Lower leg skin (tissue), 4 donors: ENCODE data around the gene ARHGAP24. TPM values are rescaled to one million over a fixed set of nuclear protein-coding genes. Genes with fewer than 3 reads are reported as not detected.
"Not testable (repeated sequence)": the region's sequence is repeated elsewhere in the genome, so short reads cannot be mapped to it uniquely, and the experiment has no call there.

Experiments used
- DNase-seq, 2 donors: peaks; one replicate each; pipeline ENCODE4 v3.0.0-alpha.2; 2019; ENCODE audit warnings: low spot score in 2 of 2
- H3K4me3 ChIP-seq: fragments of 200-600 bp; sonication (generic); 2 replicates; pipeline ENCODE4 v1.5.1; 2017; ENCODE audit warnings: mild to moderate bottlenecking, low read depth; ENCODE audit not compliant: poor library complexity, severe bottlenecking
- POLR2A ChIP-seq, 2 donors: fragments of 450-650 bp; IDR thresholded peaks; one replicate each; pipeline ENCODE4 v1.6.1; 2016 to 2017; ENCODE audit warnings: antibody characterized with exemption in 2 of 2, mild to moderate bottlenecking in 1 of 2, moderate library complexity in 1 of 2
- WGBS, 2 donors: methylation state at CpG; one replicate each; pipeline ENCODE4 v1.1.5; 2018; 5-methylcytosine and 5-hydroxymethylcytosine counted together
- intact Hi-C: fragments of 100-400 bp; cut with DNase I; formaldehyde crosslinking; loops from one replicate; pipeline ENCODE4 v1.15.0; 2023; ENCODE audit warnings: low total_unique reads
- total RNA-seq, 4 donors: library from RNA; depleted of rRNA; stranded (reverse); fragments of >200 nt; gene quantifications; one replicate each; pipeline ENCODE4 v1.1.0, GENCODE V29; 2016
- TF ChIP-seq, protein P1 (sequence below), 3 donors: fragments of 450-650 bp; IDR thresholded peaks; one replicate each; pipeline ENCODE4 v1.5.1; 2016; ENCODE audit warnings: antibody characterized with exemption in 3 of 3, mild to moderate bottlenecking in 3 of 3, moderate library complexity in 2 of 3

The ARHGAP24 gene
- total RNA-seq, 4 donors from 2014 or later: 13.1 to 58.4 (median 24.0) TPM

DNA sequence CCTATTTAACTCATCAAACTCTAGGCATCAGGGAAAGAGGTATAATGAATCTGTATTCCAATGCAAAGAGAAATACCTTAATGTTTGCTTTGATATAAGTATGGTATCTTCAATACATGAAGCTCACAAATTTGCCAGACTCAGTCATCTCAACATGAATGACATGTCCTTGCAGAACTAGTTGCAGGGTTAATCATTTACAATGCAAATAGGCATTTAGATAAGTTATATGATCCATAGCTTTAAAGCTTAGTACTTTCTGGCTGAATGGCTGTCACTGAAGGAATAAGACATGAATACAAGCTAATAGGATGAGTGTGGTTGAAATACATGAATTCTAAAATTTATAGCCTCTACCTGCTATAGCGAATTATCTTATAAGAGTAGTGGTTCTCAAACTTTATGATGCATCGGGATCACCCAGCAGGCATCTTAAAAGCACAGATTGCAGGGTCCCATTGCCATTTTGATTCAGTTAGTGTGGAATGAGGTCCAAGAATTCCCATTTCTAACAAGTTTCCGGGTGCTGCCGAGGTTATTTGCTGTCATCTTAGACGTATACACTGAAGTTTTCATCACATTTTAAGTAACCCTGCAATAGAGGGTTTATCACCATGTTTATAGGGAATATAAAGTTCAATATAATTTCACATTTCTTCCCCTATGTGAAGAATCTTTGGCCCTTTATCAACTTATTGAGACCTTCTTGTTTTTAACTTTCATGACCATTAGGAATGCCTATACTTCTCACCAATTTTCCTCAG, 439.2 kb downstream of the ARHGAP24 start:
- DNase-seq: no peak
- WGBS, 2 donors: 94 to 97% methylated on average over 5 of the region's 5 CpGs
- H3K4me3 ChIP-seq: no peak overlapping the region
- TF ChIP-seq, protein P1, sequence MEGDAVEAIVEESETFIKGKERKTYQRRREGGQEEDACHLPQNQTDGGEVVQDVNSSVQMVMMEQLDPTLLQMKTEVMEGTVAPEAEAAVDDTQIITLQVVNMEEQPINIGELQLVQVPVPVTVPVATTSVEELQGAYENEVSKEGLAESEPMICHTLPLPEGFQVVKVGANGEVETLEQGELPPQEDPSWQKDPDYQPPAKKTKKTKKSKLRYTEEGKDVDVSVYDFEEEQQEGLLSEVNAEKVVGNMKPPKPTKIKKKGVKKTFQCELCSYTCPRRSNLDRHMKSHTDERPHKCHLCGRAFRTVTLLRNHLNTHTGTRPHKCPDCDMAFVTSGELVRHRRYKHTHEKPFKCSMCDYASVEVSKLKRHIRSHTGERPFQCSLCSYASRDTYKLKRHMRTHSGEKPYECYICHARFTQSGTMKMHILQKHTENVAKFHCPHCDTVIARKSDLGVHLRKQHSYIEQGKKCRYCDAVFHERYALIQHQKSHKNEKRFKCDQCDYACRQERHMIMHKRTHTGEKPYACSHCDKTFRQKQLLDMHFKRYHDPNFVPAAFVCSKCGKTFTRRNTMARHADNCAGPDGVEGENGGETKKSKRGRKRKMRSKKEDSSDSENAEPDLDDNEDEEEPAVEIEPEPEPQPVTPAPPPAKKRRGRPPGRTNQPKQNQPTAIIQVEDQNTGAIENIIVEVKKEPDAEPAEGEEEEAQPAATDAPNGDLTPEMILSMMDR (IDR thresholded peaks at IDR 0.05): no peak
- no peak for TF ChIP-seq POLR2A (IDR thresholded peaks at IDR 0.05)
- intact Hi-C loops: no loop called here

DNA sequence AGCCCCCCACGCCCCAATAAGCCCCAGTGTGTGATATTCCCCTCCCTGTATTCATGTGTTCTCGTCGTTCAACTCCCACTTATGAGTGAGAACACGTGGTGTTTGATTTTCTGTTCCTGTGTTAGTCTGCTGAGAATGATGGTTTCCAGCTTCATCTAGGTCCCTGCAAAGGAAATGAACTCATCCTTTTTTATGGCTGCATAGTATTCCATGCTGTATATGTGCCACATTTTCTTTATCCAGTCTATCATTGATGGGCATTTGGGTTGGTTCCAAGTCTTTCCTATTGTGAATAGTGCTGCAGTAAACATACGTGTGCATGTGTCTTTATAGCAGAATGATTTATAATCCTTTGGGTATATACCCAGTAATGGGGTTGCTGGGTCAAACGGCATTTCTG, 440.6 kb downstream of the ARHGAP24 start:
- intact Hi-C loops, DNase-seq, H3K4me3 ChIP-seq: not testable (repeated sequence)
- 72 to 81% methylated on average over 6 of the region's 6 CpGs for WGBS, 2 donors

DNA sequence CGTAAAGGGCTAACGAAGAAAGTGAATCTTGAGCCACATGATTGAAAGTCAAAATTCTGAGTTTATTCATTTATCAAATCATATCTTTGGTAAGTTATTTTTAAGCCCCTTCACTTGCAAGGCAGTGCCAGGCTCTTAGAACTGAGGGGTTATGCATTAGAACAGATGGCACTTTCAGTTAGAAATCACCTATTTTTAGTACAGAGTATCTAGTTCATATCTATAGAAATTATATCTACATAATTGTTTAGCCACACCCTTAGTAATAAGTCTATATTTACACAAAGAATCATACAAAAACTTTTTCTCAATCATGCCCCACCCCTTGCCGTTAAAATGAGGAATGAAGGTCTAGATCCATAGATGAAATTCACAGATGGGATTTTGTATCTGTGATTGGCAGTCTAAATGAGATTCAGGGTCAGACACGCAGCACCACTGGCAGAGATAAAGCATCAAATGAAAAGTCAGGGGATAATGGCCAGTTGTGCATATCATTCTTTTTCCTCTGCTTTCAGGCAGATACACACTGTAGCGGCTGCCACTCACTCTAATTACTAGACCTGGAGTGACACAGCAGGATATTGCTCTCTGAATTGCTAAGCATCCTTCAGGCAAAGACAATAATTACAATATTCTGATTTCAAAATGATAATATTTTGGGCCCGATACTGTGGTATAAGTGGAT, 444.4 kb downstream of the ARHGAP24 start:
- 92 to 96% methylated on average over 6 of the region's 6 CpGs for WGBS, 2 donors
- H3K4me3 ChIP-seq: no peak overlapping the region
- TF ChIP-seq, protein P1 (IDR thresholded peaks at IDR 0.05): no peak
- TF ChIP-seq POLR2A (IDR thresholded peaks at IDR 0.05): no peak
- DNase-seq: no peak
- intact Hi-C loops: no loop called here

DNA sequence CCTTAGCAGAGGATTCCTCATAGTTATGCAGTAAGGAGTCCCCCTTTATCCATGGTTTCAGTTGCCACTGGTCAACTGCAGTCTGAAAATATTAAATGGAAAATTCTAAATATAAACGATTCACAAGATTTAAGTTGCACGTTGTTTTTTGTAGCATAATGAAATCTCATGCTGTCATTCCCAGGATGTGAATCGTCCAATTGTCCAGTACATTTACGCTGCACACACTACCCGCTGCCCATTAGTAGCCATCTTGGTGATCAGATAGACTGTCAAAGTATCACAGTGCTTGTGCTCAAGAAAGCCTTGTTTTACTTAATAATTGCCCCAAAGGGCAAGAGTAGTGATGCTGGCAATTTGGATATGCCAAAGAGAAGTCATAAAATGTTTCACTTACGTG, 450.1 kb downstream of the ARHGAP24 start:
- TF ChIP-seq, protein P1 (IDR thresholded peaks at IDR 0.05): no peak
- TF ChIP-seq POLR2A (IDR thresholded peaks at IDR 0.05): no peak
- 73 to 94% methylated on average over 6 of the region's 6 CpGs for WGBS, 2 donors

DNA sequence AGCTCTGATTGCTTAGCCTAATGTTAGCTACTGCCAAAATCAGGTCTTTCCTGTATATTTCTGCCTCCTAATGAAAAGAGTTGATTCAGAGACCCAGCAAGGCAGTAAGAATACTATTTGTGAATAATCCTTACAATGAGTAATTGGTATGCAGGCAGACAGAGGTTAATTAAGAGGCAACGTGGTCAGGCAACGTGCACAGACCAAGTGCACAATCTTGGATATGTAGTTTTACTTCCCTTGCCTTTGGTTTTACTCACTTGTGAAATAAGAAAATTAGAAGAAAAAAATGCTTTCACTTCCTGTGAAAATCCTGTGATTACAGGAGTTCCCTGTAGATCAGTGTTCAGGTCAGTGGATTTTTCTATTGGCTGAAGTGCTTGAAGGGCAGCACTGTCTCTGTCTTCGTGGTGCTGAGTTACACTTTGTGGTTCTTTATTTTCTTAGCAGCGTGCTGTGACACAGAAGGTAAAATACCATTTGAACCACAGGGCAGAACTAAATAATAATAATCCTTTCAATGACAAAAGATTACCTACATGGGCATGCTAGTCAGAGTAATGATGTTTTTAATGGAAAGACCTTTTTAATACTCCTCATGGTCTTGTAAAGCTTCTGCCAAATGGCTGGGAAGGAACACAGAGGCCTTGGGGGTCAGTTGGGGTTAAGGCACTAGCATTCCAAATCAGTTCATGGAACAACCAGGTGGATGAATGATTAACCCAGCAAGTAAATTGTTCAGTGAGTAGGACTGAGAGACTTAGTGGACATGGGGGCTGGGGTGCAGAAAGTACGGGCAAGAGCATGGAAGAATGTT, 454.0 kb downstream of the ARHGAP24 start:
- DNase-seq: no peak
- no peak overlapping the region for H3K4me3 ChIP-seq
- intact Hi-C loops: no loop called here
- TF ChIP-seq POLR2A (IDR thresholded peaks at IDR 0.05): no peak
- WGBS, 2 donors: 75 to 76% methylated on average over 5 of the region's 5 CpGs

More for the DNA sequence above, 450.1 kb downstream of the ARHGAP24 start:
- DNase-seq: no peak
- intact Hi-C loops: no loop called here
- no peak overlapping the region for H3K4me3 ChIP-seq

DNA sequence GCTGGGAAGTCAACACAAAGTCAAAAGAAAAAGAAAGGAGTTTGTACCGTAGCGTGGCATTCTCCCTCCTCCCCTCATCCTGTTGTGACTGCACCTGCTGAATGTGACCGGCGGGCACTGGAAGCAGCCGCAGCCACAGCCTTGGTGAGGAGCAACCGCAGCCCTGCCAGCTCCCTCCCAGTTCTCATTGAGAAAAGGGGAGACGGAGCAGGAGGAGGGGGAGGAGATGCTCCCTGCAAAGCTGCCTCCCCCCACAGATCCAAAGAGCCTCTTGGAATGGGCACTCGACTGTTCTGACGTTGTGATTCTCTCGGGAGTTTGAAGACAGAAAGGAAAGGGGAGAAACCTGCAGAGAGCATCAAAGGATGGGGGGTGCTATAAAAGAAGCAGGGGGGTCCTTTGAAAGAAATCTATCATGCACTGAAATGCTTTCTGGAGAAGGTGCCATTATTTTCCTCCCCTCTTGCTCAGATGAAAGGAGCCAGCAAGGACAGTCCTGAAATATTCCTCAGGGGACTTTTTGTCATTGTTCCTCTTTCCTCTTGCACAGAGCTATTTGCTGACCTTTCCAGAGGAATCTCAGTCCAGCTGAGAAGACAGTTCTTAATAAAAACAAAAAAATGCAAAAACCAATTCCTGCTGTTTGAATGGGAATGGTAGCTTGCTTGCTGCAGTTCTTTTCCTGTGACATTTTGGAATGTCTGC, 455.2 kb downstream of the ARHGAP24 start:
- intact Hi-C loops: no loop called here
- no peak overlapping the region for H3K4me3 ChIP-seq
- TF ChIP-seq, protein P1 (IDR thresholded peaks at IDR 0.05): no peak
- TF ChIP-seq POLR2A (IDR thresholded peaks at IDR 0.05): no peak
- 30 to 36% methylated on average over 10 of the region's 10 CpGs for WGBS, 2 donors
- no peak for DNase-seq
